Activated CD8-positive, alpha-beta memory T cell treated with anti-CD3 and anti-CD28 coated beads, Interleukin-2, amount 50 U/mL, for 24 hours (primary cell): ENCODE data around the gene MAD1L1.

ENCODE experiments used
- DNase-seq: peaks from one replicate; pipeline ENCODE4 v3.0.0-alpha.2; 2020; ENCODE audit errors: extremely low read depth

Gene MAD1L1

DNA sequence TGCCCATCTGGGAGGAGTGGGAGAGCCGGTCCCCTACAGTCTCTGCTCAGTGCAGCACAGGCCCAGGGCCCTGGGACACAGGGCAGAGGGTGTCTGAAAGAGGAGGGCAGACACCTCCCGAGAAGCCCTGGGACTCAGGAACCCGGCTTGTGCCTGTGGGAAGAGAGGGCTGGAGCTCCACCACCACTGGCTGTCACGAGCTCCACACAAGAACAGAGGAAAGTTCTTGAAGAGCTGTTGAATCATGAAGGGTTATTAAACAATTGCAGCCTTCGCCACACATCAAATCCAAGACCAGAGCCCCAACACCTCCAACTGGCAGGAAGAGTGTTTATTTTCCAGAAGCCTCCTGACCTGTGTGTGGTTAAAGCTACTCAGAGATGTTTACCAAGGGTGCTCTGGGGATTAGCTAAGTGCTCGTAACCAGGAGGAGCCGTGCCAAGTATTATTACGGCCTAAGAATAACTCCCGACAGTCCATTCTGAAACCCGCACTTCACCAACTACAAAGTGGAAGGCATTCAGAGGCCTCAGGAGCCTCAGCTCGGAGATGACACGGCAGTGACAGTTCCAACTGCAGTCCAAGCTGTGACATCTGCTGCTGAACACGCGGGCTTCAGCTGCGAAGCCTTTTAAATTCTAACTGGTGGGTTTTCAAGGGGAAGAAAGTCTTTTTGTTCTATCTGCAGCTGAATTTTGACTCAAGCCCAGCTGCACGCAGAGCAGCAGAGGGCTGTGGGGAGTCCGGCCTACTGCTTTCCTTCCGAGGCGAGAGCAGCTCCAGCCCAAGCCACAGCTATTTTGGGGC lies 75.1 kb downstream of the MAD1L1 start:
- DNase-seq: no peak

- DNase-seq: no peak
These were observed 75.8 kb downstream of the MAD1L1 start for GRCh38 chr7:2156756-2157472.

- no peak for DNase-seq
These were observed 77.9 kb downstream of the MAD1L1 start for GRCh38 chr7:2154831-2155230.

GRCh38 chr7:2154121-2154520 lies 78.6 kb downstream of the MAD1L1 start:
- no peak for DNase-seq

DNA sequence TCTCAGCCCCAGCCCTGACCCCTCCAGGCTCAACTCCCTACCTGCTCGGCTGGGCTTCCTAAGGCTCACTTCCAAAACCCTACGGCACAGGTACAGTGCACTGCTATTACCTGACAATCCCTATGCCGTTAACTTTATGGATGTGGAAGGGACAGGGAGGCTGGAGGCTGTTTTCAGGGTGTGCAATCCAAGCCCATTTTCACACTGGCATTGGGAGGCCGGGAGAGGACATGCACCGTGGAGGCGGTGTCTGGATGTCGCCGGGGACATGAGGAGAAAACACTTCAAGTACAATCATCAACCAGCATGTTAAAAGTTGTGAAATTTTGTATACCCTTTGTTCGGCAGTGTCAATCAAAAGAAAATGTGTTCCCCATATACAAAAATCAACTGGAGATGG lies 80.1 kb downstream of the MAD1L1 start:
- no peak for DNase-seq

DNA sequence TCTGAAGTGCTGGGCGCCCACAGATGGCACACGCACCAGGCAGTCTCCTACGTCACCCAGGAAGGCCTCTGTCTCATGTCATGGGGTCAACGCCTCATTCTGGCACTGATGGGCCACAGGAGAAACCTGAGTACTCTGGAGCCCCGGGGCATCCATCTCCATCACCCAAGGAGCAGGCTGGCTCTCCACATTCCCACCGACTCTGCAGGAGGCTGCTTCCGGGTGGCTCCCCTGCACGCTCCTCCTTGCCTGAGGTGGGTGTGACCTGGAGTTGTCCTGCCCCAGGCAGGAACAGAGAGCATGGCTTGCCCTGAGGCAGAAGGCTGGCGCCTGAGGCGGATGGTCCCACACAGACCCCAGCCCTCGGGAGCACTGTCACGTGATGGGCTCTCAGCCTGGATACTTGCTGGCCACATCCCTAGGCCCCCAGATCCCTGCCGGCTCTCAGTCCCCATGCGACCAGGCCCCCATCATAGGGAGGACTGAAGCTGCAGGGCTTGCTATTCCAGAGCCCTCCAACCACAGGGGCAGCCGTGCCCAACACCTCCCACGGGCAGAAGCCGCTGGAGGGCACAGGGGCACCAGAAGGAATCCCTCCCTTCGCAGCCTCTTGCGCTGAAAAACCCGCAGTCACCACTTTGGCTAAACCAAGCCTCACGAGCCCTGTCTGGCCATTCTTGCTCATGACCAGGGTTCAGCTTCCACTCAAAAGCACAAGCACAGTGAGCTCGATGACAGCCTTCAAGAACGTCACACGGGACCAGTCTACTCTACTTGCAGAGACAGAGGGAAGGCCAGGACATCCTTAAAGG lies 80.7 kb downstream of the MAD1L1 start:
- DNase-seq: no peak

DNA sequence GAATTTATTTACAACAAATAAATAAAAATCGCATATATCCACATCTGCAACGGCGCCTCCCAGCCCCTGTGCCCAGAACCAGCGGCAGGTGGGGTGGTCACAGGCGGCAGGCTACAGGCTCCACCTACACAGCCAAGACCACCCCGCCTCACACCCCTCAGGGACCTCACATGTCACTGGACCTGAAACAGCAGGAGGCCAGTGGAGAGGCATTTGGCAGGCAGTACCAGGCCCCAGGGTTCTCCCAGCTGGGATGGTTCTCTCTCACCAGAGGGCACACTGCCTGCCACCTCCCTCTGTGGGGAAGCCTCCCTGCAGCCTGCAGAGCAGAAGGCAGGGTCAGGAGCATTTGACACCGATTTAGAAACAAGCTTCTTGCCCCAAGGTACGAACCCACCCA lies 81.5 kb downstream of the MAD1L1 start:
- no peak for DNase-seq

DNA sequence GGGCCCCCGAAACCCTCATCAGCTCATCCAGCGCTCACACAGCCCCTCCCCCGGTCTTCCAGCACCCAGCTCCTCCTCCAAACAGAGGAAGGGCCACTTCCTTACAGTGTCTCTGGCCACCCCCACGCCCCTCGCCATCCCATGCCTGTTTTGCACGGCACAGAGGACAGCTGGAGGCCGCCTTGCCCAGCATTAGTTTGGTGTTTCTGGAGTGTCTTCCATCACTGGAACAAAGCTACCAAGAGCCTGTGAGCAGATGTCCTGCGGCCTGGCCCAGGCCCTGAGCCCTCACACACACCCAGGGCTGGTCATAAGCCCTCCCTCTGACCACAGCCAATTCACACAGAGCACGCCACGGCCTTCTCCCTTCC lies 82.3 kb downstream of the MAD1L1 start:
- no peak for DNase-seq

GRCh38 chr7:2149672-2150444 lies 82.9 kb downstream of the MAD1L1 start:
- DNase-seq: no peak

- DNase-seq: no peak
These were observed 83.9 kb downstream of the MAD1L1 start for GRCh38 chr7:2148814-2149213.

DNA sequence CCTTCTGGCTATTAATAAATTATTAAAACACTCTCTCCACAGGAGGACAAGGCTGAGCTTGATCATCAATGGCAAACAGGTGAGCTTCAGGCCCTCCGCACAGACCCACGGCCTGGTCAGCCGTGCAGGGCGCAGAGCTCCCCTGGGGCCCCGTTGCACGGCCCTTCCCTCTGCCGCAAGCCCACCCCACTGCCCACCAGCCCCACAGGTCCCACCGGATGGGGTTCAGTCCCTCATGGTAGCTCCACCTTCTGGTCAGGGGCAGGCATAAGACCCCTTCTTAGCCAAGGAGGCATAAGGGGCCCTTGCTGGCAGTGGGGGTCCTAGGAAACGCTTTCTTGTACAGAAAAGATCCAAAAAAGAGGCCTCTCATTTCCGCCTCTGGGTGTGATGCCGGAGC lies 84.6 kb downstream of the MAD1L1 start:
- DNase-seq: no peak

DNA sequence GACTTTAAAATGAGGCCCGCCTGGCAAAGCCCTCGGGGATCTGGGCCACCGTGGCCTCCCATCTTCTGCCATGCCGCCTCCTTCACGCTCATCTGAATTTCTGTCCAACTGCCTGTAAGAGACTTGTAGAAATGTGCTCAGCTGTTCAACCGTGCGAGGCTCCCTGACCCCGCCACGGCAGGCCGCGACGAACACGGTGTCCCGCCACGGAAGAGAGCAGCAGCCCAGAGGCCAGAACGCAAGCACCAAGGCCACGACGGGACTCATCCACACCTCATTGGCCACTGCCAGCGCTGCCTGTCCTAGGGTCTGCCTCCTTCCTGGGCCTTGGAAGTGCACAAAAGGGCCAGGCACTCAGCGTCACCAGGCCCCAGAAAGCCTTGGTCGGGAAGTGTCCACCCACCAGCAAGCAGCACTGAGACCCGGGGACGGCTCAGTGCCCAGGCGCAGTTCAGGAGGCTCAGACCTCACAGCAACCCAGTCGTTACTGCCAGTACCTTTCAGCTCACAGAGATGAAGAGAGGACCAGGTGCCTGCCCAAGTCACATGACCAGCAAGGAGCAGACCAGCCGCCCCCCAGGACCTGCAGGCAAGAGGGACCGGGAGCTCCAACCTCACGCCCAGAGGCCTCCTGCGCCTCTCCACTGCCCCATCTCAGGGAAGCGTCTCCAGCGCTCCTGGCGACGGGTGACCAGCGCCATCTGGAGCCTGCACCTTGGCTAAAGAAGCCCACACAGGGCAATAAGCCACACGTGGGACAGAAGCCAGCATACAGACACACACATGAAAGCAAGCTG lies 85.9 kb downstream of the MAD1L1 start:
- DNase-seq: no peak

GRCh38 chr7:2145835-2146580 lies 86.7 kb downstream of the MAD1L1 start:
- DNase-seq: no peak

DNA sequence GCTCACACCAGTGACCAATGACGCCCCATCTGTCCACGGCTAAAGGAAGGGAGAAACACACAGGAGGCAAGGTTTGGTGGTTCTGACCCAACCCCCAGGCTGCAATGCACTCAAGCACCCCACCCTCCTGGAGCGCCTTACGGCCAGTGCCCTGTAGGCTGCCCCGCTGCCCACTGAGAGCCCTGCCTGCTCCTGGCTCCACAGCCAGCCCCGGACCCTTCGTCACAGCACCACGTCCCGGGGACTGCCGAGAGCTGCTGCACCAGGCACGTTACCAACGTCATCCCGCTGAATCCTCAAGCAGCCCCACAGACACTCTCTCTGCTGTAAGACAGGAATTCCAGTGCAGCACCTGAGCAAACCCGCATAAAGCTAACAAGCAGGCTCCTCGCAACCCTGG lies 87.8 kb downstream of the MAD1L1 start:
- no peak for DNase-seq

- DNase-seq: no peak
These were observed 88.7 kb downstream of the MAD1L1 start for GRCh38 chr7:2143981-2144595.

- no peak for DNase-seq
These were observed 89.3 kb downstream of the MAD1L1 start for GRCh38 chr7:2143450-2143849.

DNA sequence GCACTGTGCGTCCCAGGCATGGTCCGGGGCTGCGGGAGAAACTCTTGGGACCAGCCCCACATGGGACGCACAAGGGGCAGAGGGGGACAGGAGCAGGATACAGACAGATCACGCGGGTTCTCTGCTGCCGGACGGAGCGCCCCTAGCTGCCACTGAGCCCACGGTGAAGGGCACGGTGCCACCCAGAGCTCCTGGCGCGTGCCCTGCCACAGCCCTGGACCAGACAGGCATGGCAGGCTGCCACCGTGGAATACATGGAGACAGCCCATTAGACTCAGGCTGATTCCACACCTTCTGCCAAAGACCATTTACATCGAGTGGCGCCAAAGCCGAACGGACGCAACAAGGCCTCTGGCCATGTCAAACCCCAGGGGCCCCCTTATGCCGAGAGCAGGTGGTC lies 90.4 kb downstream of the MAD1L1 start:
- DNase-seq: no peak

GRCh38 chr7:2141651-2142050 lies 91.1 kb downstream of the MAD1L1 start:
- no peak for DNase-seq

DNA sequence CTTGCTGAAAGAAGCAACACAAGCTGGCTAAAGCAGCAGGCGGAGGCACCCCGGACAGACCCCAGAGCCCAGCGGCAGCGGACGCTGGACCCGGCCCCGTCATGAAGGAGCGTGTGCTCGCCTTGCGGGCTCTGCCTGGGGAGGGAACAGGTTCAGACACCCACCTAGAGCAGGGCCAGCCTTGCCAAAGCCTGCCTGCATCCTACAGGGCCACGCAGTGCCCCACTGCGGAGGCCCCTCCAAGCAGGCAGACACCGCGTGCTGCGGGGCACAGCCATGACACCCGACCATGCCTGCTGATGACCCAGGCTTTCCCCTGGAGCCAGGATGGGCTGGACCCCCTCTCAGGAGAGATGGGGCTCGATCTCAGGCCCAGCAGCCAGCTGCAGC lies 91.7 kb downstream of the MAD1L1 start:
- no peak for DNase-seq
